ENCODE results near the gene HLA-DPA1.

HLA-DPA1 gene

GRCh38 chr6:33073431-33073871, at the start of gene HLA-DPA1:
HLA-DPA1 (minus strand) TSS chr6:33073649.
- no peak within 1 kb of the TSS for H3K4me3 ChIP-seq (ENCODE audit: low read depth, low read length)
- DNase-seq (ENCODE audit: low read depth): no peak
- no peak for TF ChIP-seq CTCF (IDR thresholded peaks at IDR 0.05; ENCODE audit: control insufficient read depth, extremely low read depth, insufficient read depth)

- no peak overlapping the region for H3K4me3 ChIP-seq (ENCODE audit: low read depth, low read length)
- DNase-seq (ENCODE audit: low read depth): no peak
- no peak for TF ChIP-seq CTCF (IDR thresholded peaks at IDR 0.05; ENCODE audit: control insufficient read depth, extremely low read depth, insufficient read depth)
These were observed 49.7 kb upstream of the HLA-DPA1 start for GRCh38 chr6:33123181-33123580.

- H3K4me3 ChIP-seq (ENCODE audit: low read depth, low read length): no peak overlapping the region
- DNase-seq (ENCODE audit: low read depth): no peak
- TF ChIP-seq CTCF (IDR thresholded peaks at IDR 0.05; ENCODE audit: control insufficient read depth, extremely low read depth, insufficient read depth): no peak
These were observed 46.6 kb upstream of the HLA-DPA1 start for GRCh38 chr6:33120001-33120400.

GRCh38 chr6:33118525-33119123, 45.2 kb upstream of the HLA-DPA1 start:
- H3K4me3 ChIP-seq (ENCODE audit: low read depth, low read length): no peak overlapping the region
- peak; percentile 72 for TF ChIP-seq CTCF (IDR thresholded peaks at IDR 0.05; ENCODE audit: control insufficient read depth, extremely low read depth, insufficient read depth)
- no peak for DNase-seq (ENCODE audit: low read depth)

- DNase-seq (ENCODE audit: low read depth): no peak
- no peak overlapping the region for H3K4me3 ChIP-seq (ENCODE audit: low read depth, low read length)
- no peak for TF ChIP-seq CTCF (IDR thresholded peaks at IDR 0.05; ENCODE audit: control insufficient read depth, extremely low read depth, insufficient read depth)
These were observed 44.4 kb upstream of the HLA-DPA1 start for GRCh38 chr6:33117811-33118277.

- no peak overlapping the region for H3K4me3 ChIP-seq (ENCODE audit: low read depth, low read length)
- no peak for DNase-seq (ENCODE audit: low read depth)
- no peak for TF ChIP-seq CTCF (IDR thresholded peaks at IDR 0.05; ENCODE audit: control insufficient read depth, extremely low read depth, insufficient read depth)
These were observed 43.6 kb upstream of the HLA-DPA1 start for GRCh38 chr6:33116841-33117711.
